Iris pigment epithelial cell (primary cell): Measurements from ENCODE around the gene KRTAP12-2.
"Not testable (repeated sequence)": the region's sequence is repeated elsewhere in the genome, so short reads cannot be mapped to it uniquely, and the experiment has no call there.

ENCODE experiments used
- DNase-seq: peaks from one replicate; pipeline ENCODE4 v3.0.0-alpha.2; 2011; ENCODE audit warnings: low read depth

Gene KRTAP12-2

GRCh38 chr21:44684077-44684476, 17.4 kb upstream of the KRTAP12-2 start:
- no peak for DNase-seq

GRCh38 chr21:44682580-44683151, 15.9 kb upstream of the KRTAP12-2 start:
- no peak for DNase-seq

- no peak for DNase-seq
Observed at GRCh38 chr21:44681861-44682579, 15.3 kb upstream of the KRTAP12-2 start, which contains the start of gene KRTAP12-1. KRTAP12-1 (minus strand) TSS chr21:44682163; CDS start chr21:44682123, 40 bp downstream.

- DNase-seq, result no peak
Observed at GRCh38 chr21:44681152-44681551, 14.4 kb upstream of the KRTAP12-2 start.

GRCh38 chr21:44677881-44678280, 11.2 kb upstream of the KRTAP12-2 start:
- no peak for DNase-seq

GRCh38 chr21:44671911-44672310, 5.2 kb upstream of the KRTAP12-2 start:
- DNase-seq, result no peak

GRCh38 chr21:44670642-44671432, 4.1 kb upstream of the KRTAP12-2 start:
- DNase-seq, result no peak

- DNase-seq, result no peak
Observed at GRCh38 chr21:44667612-44668011, 885 bp upstream of the KRTAP12-2 start.

GRCh38 chr21:44664691-44665090, 2.0 kb downstream of the KRTAP12-2 start:
- no peak for DNase-seq

GRCh38 chr21:44661567-44661966, 5.2 kb downstream of the KRTAP12-2 start:
- DNase-seq, result not testable (repeated sequence)

GRCh38 chr21:44658913-44659595, 7.7 kb downstream of the KRTAP12-2 start:
- no peak for DNase-seq

GRCh38 chr21:44658541-44658910, 8.2 kb downstream of the KRTAP12-2 start:
- no peak for DNase-seq

GRCh38 chr21:44657635-44658540, 8.8 kb downstream of the KRTAP12-2 start, which contains the start of gene KRTAP12-3:
KRTAP12-3 (plus strand) TSS chr21:44657932; CDS start chr21:44657980, 48 bp downstream.
- no peak for DNase-seq

- no peak for DNase-seq
Observed at GRCh38 chr21:44656868-44657267, 9.9 kb downstream of the KRTAP12-2 start.

- DNase-seq, result no peak
Observed at GRCh38 chr21:44654576-44655175, 12.1 kb downstream of the KRTAP12-2 start, which contains the start of gene KRTAP12-4. KRTAP12-4 (minus strand) TSS chr21:44654659; CDS start chr21:44654614, 45 bp downstream.

- DNase-seq, result no peak
Observed at GRCh38 chr21:44653656-44654575, 12.8 kb downstream of the KRTAP12-2 start.

GRCh38 chr21:44653123-44653522, 13.6 kb downstream of the KRTAP12-2 start:
- no peak for DNase-seq

- no peak for DNase-seq
Observed at GRCh38 chr21:44650973-44651675, 15.6 kb downstream of the KRTAP12-2 start.
